Gastrocnemius medialis (tissue), 4 donors: ENCODE results near the gene SLC44A1. TPM values are rescaled to one million over a fixed set of nuclear protein-coding genes. Genes with fewer than 3 reads are reported as not detected.

Source experiments
- ATAC-seq, 2 donors: fragments of 150-250 bp; one replicate each; pipeline ENCODE4 v1.9.1; 2016
- DNase-seq, 2 donors: peaks; one replicate each; pipeline ENCODE4 v3.0.0-alpha.2; 2019
- H3K27ac ChIP-seq, 4 donors: fragments of 200-600 bp; sonication (generic); 1 replicate in 1 of 4; 2 replicates in 3 of 4; pipeline ENCODE4 v1.5.1; 2016 to 2018; ENCODE audit warnings: mild to moderate bottlenecking in 2 of 4, moderate library complexity in 1 of 4
- H3K27me3 ChIP-seq, 3 donors: fragments of 200-600 bp; sonication (generic) in 2 of 3; 1 replicate in 1 of 3; 2 replicates in 2 of 3; pipeline versions ENCODE4 v1.5.1 to v1.6.0; 2016 to 2019; ENCODE audit warnings: mild to moderate bottlenecking in 1 of 3, moderate library complexity in 1 of 3
- H3K36me3 ChIP-seq, 2 donors: fragments of 200-600 bp; sonication (generic) in 1 of 2; one replicate each; pipeline ENCODE4 v1.5.1; 2017 to 2018
- H3K4me1 ChIP-seq, 2 donors: fragments of 200-600 bp; sonication (generic) in 1 of 2; one replicate each; pipeline ENCODE4 v1.5.1; 2016 to 2017; ENCODE audit warnings: mild to moderate bottlenecking in 2 of 2
- H3K4me3 ChIP-seq, 4 donors: fragments of 200-600 bp; sonication (generic) in 3 of 4; 1 replicate in 1 of 4; 2 replicates in 3 of 4; pipeline ENCODE4 v1.5.1; 2016 to 2019; ENCODE audit warnings: mild to moderate bottlenecking in 2 of 4
- H3K9me3 ChIP-seq, 3 donors: fragments of 200-600 bp; sonication (generic) in 2 of 3; 1 replicate in 1 of 3; 2 replicates in 2 of 3; pipeline ENCODE4 v1.5.1; 2016 to 2019
- POLR2A ChIP-seq, 2 donors: fragments of 450-650 bp; IDR thresholded peaks; one replicate each; pipeline ENCODE4 v1.6.1; 2017; ENCODE audit warnings: antibody characterized with exemption in 2 of 2, mild to moderate bottlenecking in 2 of 2, moderate library complexity in 2 of 2
- in situ Hi-C, 4 donors: fragments of 200-750 bp; cut with MboI; loops; one replicate each; pipeline versions ENCODE4 v1.15.0 to v1.8.0; 2017; ENCODE audit warnings: low sequenced_read_pairs in 4 of 4
- intact Hi-C: fragments of 100-400 bp; cut with DNase I; formaldehyde crosslinking; loops from one replicate; pipeline ENCODE4 v1.15.1; 2023; ENCODE audit warnings: low total_unique reads
- total RNA-seq, 4 donors: library from RNA; depleted of rRNA; stranded (reverse); fragments of >200 nt; gene quantifications; one replicate each; pipeline versions ENCODE4 v1.1.0 to v1.2.3, GENCODE V29; 2016
- TF ChIP-seq, protein P1 (sequence below), 5 experiments: fragments of 450-650 bp in 3 of 5; fragments of 200-600 bp in 2 of 5; sonication (generic) in 2 of 5; IDR thresholded peaks in 4 of 5; conservative IDR thresholded peaks in 1 of 5; 1 replicate in 4 of 5; 2 replicates in 1 of 5; pipeline ENCODE4 v1.5.1; 2016 to 2019; ENCODE audit warnings: antibody characterized with exemption in 5 of 5, mild to moderate bottlenecking in 3 of 5, moderate library complexity in 3 of 5

SLC44A1 gene
- total RNA-seq, 4 donors from 2014 or later, result 5.4 to 15.9 (median 11.3) TPM

DNA sequence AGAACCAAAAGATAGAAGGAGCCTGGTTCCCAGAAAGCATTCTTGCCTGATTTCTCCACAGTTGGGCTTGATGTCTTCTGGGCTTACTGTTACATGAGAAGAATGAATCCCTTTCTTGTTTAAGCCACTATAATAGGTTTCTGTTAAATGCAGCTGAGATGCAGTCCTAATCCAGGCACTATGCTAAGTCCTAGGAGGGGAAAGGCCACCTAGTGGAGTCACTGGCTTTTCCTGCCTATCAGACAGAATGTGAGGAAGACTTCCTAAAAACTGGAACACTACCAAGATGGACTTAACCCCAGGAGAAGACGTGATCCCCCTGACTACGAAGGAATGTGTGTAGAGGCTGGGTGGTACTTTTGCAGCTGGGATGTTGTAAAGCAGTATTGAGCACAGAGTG, 169.1 kb downstream of the SLC44A1 start:
- intact Hi-C loops, result loop anchor here (10.0 kb wide), 1 partner anchor 169 kb away; the partner anchor contains the start of gene SLC44A1
- TF ChIP-seq, protein P1, sequence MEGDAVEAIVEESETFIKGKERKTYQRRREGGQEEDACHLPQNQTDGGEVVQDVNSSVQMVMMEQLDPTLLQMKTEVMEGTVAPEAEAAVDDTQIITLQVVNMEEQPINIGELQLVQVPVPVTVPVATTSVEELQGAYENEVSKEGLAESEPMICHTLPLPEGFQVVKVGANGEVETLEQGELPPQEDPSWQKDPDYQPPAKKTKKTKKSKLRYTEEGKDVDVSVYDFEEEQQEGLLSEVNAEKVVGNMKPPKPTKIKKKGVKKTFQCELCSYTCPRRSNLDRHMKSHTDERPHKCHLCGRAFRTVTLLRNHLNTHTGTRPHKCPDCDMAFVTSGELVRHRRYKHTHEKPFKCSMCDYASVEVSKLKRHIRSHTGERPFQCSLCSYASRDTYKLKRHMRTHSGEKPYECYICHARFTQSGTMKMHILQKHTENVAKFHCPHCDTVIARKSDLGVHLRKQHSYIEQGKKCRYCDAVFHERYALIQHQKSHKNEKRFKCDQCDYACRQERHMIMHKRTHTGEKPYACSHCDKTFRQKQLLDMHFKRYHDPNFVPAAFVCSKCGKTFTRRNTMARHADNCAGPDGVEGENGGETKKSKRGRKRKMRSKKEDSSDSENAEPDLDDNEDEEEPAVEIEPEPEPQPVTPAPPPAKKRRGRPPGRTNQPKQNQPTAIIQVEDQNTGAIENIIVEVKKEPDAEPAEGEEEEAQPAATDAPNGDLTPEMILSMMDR (IDR thresholded peaks at IDR 0.05 in 4 of 5, conservative IDR thresholded peaks at IDR 0.05 in 1 of 5), result no peak
- no peak for TF ChIP-seq POLR2A (IDR thresholded peaks at IDR 0.05)
- ATAC-seq (peak; percentile 30 to 33), DNase-seq (no peak)
- in situ Hi-C loops, result loop anchor here in 3 of 4 donors (10.0 to 25.0 kb wide), 6 partner anchors 249 to 626 kb away; partner anchors contain the start of gene ABCA1 (in 1 of the 3)
- Histone ChIP-seq H3K4me1 (peaks cover 0 to 4% of the 10 kb centered on the region in 2 donors), H3K36me3 (no peaks in the 10 kb centered on the region), H3K27me3 (no peaks in the 10 kb centered on the region), H3K9me3 (peaks cover 0 to 5% (median 5%) of the 10 kb centered on the region in 3 donors), H3K4me3 (no peak overlapping the region), H3K27ac (no peak overlapping the region)

DNA sequence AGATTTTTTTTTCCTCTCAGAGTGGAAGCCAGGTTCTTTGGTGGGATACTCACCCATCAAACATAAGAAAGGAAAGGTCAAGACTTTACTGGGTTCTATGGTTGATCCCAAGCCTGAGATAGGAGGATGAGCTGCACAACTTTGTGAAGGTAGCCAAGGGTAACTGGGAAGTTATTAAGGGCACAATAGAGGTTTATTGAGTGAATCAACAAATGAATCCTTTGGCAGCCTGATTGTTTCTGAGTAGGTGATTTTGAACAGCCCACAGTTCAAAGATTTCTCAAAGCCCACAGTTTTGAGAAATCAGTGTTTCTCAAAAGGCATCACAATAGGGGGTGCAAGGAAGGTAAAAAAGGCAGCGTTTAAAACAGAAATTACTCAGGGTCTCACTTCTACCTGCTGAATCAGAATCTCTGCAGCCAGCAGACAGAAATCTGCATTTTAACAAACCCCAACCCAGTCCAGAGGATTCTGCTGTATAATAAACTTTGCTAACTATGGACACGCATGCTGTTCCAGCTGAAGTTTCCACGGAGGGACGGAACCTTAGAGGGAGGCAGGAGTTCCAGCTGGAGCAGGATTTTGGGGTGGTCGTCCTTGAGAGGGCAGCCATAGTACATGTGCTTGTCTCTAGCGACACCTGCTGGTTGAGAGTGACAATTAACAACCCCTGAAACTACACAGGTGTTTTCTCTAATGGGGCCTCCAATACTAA, 170.7 kb downstream of the SLC44A1 start:
- intact Hi-C loops, result loop anchor here (1.0 to 10.0 kb wide), 5 partner anchors 170 to 552 kb away; partner anchors contain the start of gene SLC44A1
- DNase-seq, result peak in 1 of 2 donors; percentile 37
- H3K4me3 ChIP-seq, result no peak overlapping the region
- H3K27ac ChIP-seq, result no peak overlapping the region
- ATAC-seq, result peak; percentile 56 to 69
- no peaks in the 10 kb centered on the region for H3K36me3 ChIP-seq
- TF ChIP-seq POLR2A (IDR thresholded peaks at IDR 0.05), result no peak
- TF ChIP-seq, protein P1 (IDR thresholded peaks at IDR 0.05 in 4 of 5, conservative IDR thresholded peaks at IDR 0.05 in 1 of 5), result peak; percentile 79 to 89 (median 86)
- in situ Hi-C loops, result loop anchor here in 3 of 4 donors (5.0 to 25.0 kb wide), 7 partner anchors 250 to 628 kb away; partner anchors contain the start of gene ABCA1 (in 1 of the 3)
- peaks cover 0 to 4% of the 10 kb centered on the region in 2 donors for H3K4me1 ChIP-seq
- H3K9me3 ChIP-seq, result peaks cover 0 to 5% (median 5%) of the 10 kb centered on the region in 3 donors
- H3K27me3 ChIP-seq, result no peaks in the 10 kb centered on the region

DNA sequence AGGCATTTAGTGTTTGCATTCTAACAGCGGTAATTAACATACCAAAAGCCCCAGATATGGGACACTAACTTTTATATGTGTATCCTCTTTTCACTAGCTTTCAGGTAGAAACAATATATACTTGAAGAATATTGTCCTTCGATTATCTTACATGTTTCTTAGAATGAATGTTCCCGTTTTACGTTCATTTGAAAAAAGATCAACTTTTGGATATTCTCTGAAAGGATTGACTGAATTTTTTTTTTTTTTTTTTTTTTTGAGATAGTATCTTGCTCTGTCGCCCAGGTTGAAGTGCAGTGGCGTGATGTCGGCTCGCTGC, 171.2 kb downstream of the SLC44A1 start:
- ATAC-seq, result no peak
- Histone ChIP-seq H3K4me3 (no peak overlapping the region), H3K36me3 (no peaks in the 10 kb centered on the region), H3K9me3 (peaks cover 0 to 5% (median 4%) of the 10 kb centered on the region in 3 donors), H3K27me3 (no peaks in the 10 kb centered on the region), H3K4me1 (peaks cover 0 to 4% of the 10 kb centered on the region in 2 donors), H3K27ac (no peak overlapping the region)
- in situ Hi-C loops (loop anchor here in 3 of 4 donors (5.0 to 25.0 kb wide), 7 partner anchors 251 to 628 kb away; partner anchors contain the start of gene ABCA1 (in 1 of the 3)), intact Hi-C loops (loop anchor here (1.0 to 10.0 kb wide), 5 partner anchors 171 to 553 kb away; partner anchors contain the start of gene SLC44A1)
- TF ChIP-seq, protein P1 (IDR thresholded peaks at IDR 0.05 in 4 of 5, conservative IDR thresholded peaks at IDR 0.05 in 1 of 5), result no peak
- no peak for TF ChIP-seq POLR2A (IDR thresholded peaks at IDR 0.05)
- DNase-seq, result no peak

DNA sequence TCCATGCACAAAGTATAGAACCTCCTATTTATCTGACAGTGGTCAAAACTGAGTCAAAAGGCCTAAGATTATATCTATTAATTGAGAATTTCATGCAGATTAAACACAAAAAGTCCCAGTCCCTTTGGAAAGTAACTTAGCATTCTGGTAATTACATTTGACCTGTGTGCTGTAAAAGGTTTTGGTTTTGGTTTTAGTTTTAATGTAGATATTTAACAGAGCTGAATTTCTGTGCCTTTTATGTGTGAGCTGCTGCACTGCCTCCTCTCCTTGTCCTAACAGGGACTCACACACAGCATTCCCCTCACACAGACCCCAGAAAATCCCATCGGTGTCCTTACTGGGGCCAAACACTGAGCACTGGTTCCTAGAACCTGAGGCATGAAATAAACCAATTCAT, 172.4 kb downstream of the SLC44A1 start:
- in situ Hi-C loops, result loop anchor here in 3 of 4 donors (5.0 to 25.0 kb wide), 7 partner anchors 252 to 630 kb away; partner anchors contain the start of gene ABCA1 (in 1 of the 3)
- Histone ChIP-seq H3K4me1 (peaks cover 0 to 4% of the 10 kb centered on the region in 2 donors), H3K27me3 (no peaks in the 10 kb centered on the region), H3K27ac (no peak overlapping the region), H3K36me3 (no peaks in the 10 kb centered on the region), H3K4me3 (no peak overlapping the region), H3K9me3 (peaks cover 0 to 1% (median 0%) of the 10 kb centered on the region in 3 donors)
- intact Hi-C loops, result loop anchor here (5.0 to 10.0 kb wide), 2 partner anchors 172 to 260 kb away; partner anchors contain the start of gene SLC44A1
- TF ChIP-seq, protein P1 (IDR thresholded peaks at IDR 0.05 in 4 of 5, conservative IDR thresholded peaks at IDR 0.05 in 1 of 5), result no peak
- no peak for TF ChIP-seq POLR2A (IDR thresholded peaks at IDR 0.05)
- ATAC-seq (no peak), DNase-seq (no peak)
